ENCODE data around the gene ADM. TPM values are rescaled to one million over a fixed set of nuclear protein-coding genes. Genes with fewer than 3 reads are reported as not detected.
A peak's percentile ranks its signal among the peaks of the same experiment; 100 is the strongest.
"Not testable (repeated sequence)": the region's sequence is repeated elsewhere in the genome, so short reads cannot be mapped to it uniquely, and the experiment has no call there.

Gene ADM, protein sequence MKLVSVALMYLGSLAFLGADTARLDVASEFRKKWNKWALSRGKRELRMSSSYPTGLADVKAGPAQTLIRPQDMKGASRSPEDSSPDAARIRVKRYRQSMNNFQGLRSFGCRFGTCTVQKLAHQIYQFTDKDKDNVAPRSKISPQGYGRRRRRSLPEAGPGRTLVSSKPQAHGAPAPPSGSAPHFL
- 86.8 and 91.3 TPM in 2 replicates for total RNA-seq (2014; rRNA removed; shearing (Covaris generic))

DNA sequence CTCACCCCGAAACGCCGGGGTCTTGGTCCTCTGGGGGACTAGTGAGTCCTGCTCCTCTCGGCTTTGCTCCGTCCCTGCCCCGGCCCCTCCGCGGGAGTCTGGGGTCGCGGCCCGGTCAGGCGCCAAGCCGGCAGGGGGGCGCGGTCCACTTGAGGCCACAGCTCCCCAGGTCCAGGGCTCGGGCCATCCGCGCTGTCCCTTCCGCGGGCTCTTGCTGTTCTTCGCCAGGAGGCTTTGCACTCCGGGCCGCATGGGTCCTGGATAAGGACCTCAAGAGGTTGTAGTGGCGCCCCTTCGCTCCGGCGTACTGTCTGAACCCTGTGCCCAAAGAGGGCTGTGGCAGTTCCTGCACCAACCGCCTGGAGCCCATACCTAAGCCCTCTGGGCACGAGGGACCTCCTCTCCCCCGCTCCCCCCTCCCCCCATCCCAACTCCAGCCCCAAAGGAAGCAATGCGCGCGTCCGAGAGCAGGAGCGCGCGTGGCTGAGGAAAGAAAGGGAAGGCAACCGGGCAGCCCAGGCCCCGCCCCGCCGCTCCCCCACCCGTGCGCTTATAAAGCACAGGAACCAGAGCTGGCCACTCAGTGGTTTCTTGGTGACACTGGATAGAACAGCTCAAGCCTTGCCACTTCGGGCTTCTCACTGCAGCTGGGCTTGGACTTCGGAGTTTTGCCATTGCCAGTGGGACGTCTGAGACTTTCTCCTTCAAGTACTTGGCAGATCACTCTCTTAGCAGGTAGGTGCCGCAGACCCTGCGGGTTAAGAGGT is at the start of gene ADM:
Gene ADM, plus strand, starts transcription at position 579 of the 767 bp plus-strand sequence. CDS start 628 bp downstream, outside the sequence.
- peak; percentile 95 for DNase-seq (ENCODE audit: low spot score)

DNA sequence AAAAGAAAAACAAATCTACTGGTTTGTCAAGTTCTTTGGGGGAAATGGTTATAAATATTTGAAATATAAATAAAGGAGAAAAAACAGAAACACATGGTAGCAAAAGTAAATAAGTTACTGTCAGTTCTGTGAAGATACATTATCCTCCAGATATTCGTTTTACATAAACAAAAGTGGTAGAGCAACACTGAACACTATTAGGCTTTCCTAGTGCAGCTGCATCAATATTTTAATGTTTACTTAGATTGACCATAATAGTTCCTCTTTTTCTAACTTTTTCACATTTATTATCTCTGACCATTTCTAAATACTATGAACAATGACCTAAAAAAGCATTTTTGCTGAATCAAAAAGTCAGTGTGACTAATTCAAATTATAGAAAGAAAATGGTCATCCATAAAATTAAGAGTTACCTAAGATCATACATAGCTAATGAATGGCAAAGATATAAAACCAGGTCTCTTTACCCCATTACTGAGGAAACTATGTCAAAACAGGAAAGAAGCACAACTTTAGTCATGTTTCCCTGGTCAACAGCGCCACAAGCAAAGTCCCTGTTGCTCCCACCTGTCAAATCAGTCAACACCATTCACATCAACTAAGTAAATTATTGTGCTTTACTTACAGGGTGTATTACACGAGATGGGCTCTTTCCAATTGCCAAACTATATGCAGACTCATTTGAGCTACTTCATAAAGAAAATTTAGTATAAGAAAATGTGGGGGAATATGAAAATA is 49.3 kb upstream of the ADM start:
- DNase-seq (ENCODE audit: low spot score), result no peak

DNA sequence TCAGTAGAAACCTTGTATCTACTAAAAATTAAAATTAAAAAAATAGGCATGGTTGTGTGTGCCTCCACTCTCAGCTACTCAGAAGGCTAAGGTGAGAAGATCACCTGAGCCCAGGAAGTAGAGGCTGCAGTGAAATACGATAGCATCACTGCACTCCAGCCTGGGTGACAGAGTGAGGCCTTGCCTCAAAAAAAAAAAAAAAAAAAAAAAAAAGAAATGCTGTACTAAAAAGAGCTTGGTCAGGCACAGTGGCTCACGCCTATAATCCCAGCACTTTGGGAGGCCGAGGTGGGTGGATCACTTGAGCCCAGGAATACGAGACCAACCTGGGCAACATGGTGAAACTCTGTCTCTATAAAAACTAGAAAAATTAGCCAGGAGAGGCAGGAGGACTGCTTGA is 47.4 kb upstream of the ADM start:
- no peak for DNase-seq (ENCODE audit: low spot score)

DNA sequence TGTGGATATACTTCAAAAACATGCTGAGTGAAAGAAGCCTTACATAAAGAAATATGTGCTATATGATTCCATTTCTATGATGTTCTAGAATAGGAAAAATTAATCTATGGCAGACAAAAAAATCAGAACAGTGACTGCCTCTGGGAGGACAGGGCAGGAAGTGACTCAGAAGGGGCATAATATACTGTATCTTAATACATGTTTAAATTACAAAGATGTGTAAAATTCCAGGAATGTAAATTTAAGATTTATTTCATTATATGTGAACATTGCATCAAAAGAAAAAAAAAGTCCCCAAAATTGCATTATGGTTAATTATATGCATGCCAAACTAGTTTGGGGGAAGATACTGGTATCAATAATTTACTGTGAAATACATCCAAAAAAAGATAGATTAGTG is 43.1 kb upstream of the ADM start:
- no peak for DNase-seq (ENCODE audit: low spot score)

DNA sequence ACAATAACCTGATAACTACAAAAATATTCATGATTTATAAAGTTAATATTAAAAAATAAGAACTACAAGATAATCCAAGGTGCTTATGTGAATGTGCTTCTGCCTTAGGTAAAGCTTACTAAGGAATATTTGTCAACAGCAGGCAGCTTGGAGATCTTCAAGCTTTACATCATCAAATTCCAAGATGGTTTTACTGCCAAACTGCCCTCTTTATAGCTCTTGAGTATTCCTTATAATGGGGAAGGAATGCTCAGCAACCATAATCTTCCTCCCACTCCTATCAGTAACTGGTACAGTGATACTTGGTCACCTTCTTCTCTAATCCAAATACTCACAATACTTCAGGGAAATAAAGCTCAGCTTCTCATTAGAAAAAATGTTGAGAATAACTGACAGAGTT is 40.9 kb upstream of the ADM start:
- DNase-seq (ENCODE audit: low spot score), result no peak

DNA sequence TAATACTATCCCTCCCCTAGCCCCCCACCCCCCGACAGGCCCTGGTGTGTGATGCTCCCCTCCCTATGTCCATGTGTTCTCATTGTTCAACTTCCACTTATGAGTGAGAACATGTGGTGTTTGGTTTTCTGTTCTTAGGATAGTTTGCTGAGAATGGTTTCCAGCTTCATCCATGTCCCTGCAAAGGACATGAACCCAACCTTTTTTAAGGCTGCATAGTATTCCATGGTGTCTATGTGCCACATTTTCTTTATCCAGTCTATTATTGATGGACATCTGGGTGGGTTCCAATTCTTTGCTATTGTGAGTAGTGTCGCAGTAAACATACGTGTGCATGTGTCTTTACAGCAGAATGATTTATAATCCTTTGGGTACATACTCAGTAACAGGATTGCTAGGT is 40.2 kb upstream of the ADM start:
- DNase-seq (ENCODE audit: low spot score), result not testable (repeated sequence)

DNA sequence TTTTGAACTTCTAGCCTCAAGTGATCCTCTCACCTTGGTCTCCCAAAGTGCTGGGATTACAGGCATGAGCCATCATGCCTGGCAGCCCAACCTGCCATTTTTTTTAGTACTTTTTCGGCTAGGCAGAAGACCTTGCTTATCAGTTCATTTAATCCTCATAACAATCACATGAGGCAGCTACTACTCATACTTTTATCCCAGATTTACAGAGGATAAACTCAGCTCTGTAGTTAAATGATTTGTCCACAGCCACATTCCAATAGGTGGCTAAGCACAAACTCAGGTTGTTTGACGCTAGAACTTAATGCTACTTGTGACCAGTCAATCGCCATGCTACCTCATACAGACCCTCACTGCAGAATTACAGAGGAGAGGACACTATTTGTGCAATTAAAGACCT is 38.9 kb upstream of the ADM start:
- DNase-seq (ENCODE audit: low spot score), result no peak

DNA sequence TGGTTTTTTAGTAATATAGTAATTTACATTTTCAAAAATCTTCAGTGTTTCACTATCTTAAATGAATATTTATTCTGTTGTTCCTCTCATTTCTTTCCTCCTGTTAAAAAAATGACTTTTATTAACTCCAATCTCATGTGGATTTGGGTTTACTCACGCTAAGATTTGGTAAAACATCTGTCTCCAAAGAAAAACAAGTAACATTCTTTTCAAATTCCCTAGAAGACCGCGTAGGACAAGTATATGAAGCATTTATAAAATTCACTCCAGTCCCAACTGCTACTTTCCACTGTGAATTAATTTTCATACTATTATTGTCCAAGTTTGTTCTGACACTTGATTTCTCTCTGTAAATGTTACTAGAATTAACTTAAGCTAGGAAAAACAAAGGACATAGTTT is 37.1 kb upstream of the ADM start:
- DNase-seq (ENCODE audit: low spot score), result no peak

DNA sequence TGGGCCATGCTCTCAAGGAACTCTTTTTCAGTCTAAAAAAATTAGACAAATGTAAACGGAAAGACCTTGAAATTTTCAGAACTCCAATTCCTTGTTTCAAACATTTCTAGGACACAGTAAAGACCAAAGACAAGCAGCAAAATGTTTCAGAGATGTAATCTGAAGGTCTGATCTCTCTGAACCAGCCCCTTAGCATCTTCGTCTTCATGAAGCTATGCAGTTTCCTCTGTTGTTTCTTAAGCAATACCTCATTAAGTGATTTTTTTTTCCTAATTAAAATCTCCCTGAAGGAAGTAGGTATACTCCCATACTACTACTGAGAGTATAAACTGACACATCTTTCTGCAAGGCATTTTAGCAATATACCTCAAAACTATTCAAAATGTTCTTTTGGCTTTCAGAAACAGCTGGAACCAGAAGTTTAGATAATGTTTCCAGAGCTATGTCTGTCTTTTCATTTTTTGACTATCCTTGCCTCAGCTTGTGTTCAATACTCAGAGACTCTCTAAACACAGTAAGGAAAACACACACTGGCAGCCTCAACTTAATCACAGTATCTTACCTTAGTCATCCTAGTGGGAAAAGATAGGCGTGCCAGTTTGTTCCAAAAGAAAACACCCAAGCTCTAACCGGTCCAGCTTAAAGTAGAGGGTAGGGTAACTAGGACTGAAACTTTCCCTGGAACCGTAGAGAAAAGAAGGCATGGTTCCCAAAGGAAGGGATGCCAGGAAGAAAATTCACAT is 36.0 kb upstream of the ADM start:
- no peak for DNase-seq (ENCODE audit: low spot score)

DNA sequence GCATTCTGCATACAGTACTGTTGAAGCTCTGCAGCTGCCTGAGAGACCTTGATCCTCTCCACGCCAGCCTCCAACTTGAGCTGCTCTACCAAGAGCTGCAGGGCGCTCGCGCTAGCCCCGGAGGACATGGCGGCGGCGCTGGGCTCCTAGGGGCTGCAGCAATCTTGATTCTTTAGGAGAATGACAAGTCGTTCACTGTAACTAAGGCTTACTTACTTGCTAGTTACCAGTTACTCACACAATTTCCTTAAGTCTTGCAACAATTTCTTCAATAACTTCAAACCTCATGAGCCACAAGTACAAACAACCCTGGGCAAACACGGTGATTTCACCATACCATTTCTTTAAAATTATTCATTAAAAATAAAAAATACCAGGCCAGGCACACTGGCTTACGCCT is 32.7 kb upstream of the ADM start:
- DNase-seq (ENCODE audit: low spot score), result no peak

DNA sequence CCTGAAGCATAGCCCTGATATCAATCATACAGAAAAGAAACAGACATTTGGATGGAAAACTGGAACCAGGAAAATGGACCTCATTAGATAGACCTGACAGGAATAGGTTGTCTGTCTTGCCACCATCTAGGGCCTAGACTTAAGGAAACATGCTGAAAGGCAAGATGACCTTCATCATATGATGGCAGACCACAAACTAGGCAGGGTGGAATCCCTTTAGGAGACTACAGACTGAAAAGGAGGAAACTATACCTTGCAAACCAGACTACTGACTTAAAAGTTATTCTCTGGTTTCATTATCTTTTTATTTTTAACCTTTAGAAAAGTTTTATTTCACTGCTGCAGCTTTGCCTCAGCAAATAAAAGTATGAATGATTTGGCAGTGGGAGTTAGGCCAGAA is 31.1 kb upstream of the ADM start:
- no peak for DNase-seq (ENCODE audit: low spot score)

DNA sequence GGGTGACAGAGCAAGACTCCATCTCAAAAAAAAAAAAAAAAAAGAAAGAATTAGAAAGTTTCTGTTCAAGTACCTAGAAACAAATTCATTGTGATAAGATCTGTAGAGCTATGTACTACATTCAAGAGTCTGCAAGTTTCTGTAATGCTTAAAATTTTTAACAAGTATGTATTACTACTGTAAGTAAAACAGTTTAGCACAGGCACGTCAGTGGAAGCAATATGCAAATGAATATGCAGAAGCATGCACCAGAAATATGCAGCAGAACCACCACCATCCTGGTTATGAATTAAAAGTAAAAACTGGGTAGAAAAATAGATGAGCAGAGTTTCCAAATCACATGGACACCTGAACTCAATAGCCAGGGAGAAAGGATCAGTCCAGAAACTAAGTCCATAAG is 30.1 kb upstream of the ADM start:
- DNase-seq (ENCODE audit: low spot score), result no peak

DNA sequence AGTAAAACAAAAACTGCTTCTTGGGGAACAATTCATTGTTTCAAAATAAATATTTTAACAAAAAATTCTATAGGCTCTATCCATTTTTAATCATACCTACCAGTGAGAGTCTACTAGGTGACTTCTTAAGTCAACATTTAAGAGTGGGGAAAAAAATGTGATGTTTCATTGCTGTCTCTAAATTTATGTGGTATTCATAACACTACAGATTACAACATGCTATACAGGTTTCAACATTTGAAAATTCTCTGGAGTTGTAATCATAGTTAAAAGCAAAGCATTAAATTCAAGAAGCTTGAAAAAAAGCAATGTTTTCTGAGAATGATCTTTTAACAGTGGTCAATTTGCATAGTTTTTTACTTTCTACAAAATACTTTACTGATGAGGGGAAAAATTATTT is 29.2 kb upstream of the ADM start:
- DNase-seq (ENCODE audit: low spot score), result no peak

DNA sequence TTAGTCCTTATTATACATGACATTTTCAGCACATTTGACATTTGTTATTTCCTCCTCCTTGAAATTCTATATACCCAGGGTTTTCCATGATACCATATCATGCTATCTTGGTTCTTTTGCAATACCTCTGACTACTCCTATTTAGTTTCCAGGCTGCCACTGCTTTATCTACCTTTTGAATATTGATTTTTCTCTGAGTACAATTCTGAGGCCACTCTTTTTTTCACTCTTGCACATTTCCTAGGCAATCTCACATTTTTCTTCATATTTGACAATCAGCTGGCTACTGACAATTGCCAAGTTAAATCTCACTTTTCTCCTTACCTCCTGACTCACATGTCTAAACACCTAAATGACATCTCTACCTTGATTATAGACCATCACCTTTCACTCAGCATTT is 22.8 kb upstream of the ADM start:
- no peak for DNase-seq (ENCODE audit: low spot score)

DNA sequence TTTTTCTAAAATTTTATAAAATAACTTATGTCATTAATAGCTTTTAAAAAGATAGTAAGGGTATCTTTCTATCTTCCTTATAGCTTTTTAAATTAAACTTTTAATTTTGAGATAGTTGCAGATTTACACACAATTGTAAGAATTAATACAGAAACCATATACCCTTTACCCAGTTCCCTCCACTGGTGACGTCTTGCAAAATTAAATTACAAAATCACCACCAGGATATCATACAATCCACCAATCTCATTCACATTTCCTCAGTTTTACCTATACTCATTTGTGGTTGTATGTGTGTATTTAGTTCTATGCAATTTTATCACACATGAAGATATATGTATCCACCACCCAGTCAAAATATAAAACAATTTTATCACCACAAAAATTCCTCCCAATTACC is 20.9 kb upstream of the ADM start:
- no peak for DNase-seq (ENCODE audit: low spot score)

DNA sequence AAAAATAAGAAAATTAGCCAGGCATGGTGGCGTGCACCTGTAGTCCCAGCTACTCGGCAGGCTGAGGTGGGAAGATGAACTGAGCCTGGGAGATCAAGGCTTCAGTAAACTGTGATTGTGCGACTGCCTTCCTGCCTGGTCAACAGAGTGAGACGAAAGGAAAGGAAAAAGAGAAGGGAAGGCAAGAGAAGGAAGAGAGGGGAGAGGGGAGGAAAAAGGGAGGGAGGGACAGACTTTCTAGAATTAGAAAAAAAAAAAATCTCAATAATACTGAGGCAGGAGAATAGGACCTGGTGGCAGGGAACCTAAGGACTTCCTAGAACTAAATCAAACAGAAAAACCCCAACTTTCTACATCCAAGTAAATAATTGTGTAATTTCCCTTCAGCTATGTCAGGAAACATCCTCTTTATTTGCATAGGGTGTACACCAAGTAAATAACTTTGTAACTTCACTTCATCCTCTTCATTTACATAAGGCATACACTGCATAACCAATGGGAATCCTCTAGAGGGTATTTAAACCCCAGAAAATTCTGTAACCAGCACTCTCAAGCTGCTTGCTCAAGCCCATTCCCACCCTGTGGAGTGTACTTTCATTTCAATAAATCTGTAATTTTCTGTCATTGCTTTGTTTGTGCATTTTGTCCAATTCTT is 19.6 kb upstream of the ADM start:
- no peak for DNase-seq (ENCODE audit: low spot score)

DNA sequence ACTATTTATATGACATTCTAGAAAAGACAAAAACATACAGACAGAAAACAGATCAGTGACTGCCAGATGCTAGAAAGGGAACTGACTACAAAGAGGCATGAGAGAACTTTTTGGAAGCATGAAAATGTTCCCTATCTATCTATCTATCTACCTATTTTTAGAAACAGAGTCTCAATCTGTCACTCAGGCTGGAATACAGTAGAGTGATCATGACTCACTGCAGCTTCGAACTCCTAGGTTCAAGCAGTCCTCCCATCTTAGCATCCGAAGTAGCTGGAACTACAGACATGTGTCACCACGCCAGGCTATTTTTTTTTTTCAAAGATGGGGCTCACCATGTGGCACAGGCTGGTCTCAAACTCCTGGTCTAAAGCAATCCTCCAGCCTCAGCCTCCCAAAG is 17.7 kb upstream of the ADM start:
- DNase-seq (ENCODE audit: low spot score), result no peak

DNA sequence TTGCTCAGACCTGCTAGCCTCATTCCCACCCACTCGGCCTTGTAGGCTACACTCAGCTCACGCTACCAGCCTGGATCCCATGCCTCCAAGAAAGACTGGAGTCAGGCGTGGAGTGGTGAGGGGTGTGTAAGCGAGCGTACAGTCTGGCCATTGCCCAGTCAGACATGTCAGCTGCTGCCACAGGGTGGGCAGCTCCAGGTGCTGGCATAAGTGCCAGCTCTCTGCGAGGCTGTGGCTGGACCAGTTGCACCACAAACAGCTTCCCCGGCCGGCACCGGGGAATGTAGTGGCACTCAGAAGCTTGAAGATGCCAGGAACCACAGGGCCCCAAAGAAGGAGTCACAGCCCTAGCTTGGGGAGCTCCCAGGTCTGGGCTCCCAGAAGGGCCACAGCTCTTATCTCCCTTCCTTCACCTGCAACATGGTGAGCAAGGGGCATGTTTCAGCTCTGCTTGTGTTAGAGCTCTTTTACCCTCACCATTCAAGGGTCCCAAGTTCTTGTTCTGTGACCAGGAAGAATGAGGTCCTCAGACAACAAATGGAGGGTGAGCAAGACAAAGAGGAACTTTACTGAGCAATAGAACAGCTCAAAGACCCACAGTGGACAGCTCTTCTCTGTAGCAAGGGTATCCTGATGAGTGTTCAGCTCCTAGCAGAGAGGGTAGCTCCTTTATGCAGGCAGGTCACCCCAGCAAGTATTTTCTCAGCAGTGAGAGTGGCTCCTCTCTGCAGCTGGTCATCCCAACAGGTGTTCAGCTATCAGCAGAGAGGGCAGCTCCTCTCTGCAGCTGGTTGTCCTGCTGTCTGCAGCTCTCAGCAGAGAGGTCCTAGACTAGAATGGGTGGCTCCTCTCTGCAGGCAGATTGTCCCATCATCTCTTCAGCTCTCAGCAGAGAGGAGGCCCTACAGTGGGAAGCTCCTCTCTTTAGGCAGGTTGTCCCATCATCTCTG is 16.8 kb upstream of the ADM start:
- DNase-seq (ENCODE audit: low spot score), result no peak

DNA sequence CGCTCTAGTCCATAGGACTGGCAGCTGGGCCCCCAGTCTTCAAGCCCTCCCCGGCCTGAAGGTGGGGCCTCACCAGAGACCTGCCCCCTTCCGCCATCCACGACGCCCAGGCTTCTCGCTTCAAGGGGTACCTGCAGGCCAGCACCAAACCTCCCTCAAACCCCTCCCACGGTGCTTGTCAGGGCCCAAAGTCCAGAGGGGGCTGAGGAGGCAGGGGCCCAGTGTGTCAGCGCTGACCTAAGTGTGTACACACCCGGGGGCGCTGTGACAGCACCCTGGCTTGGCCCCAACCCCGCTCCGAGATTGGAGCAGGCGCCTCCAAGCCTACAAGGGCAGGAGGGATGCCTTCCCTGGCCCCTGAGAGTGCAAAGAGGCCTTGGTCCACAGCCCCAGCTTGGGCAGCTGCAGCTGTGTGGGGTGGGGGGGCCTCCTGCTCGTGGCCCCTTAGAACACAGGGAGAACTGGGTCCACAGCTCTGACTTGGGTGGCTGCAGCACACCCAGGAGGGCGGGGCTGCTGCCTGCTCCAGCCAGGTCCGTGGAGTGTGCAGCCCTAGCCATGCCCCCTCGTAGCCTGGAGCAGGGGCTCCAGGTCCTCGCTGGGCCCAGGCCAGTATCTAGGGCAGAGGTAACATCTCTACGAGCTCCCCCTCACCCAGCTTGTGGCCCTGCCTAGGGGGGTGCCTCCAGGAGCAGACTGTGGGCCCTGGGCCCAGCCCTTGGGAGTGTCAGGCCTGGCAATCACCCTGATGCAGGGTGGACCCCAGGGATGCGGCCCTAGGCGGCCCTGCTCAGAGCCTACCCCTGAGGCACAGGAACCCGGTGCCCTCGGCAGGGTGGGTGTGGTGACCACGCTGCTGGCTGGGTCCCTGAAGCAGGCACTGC is 15.8 kb upstream of the ADM start:
- DNase-seq (ENCODE audit: low spot score), result no peak
